Pancreas (tissue), 10 donors: Measurements from ENCODE around the gene HOXD10. TPM values are rescaled to one million over a fixed set of nuclear protein-coding genes. Genes with fewer than 3 reads are reported as not detected.

ENCODE experiments used
- ATAC-seq, 4 donors: fragments of 200-7000 bp; cut with Tn5 transposase; one replicate each; pipeline versions ENCODE4 v1.8.0 to v1.9.1; 2020; ENCODE audit warnings: mild to moderate bottlenecking in 4 of 4, moderate library complexity in 4 of 4
- DNase-seq, 6 donors: peaks; one replicate each; pipeline ENCODE4 v3.0.0-alpha.2; 2020
- FAIRE-seq: peaks from 2 replicates; lab custom pipeline; 2012; peaks lifted over from hg19 to GRCh38; lab: Jason Lieb, UNC
- H3K27ac ChIP-seq, 4 donors: fragments of 200-600 bp; sonication (generic); 1 replicate in 3 of 4; 2 replicates in 1 of 4; pipeline versions ENCODE4 v1.5.0 to v1.8.0; 2020
- H3K27me3 ChIP-seq, 4 donors: fragments of 200-600 bp; one replicate each; pipeline ENCODE4 v1.8.0; 2021
- H3K36me3 ChIP-seq, 3 donors: fragments of 200-600 bp; sonication (generic) in 1 of 3; one replicate each; pipeline versions ENCODE4 v1.5.0 to v1.8.0; 2020 to 2021
- H3K4me1 ChIP-seq, 3 donors: fragments of 200-600 bp; one replicate each; pipeline ENCODE4 v1.8.0; 2021
- H3K4me3 ChIP-seq, 4 donors: fragments of 200-600 bp; sonication (generic) in 2 of 4; one replicate each; pipeline versions ENCODE4 v1.5.0 to v1.8.0; 2020 to 2021
- H3K9me3 ChIP-seq, 4 donors: fragments of 200-600 bp; one replicate each; pipeline ENCODE4 v1.8.0; 2021
- WGBS, 2 donors: extraction: QIAGEN DNeasy Blood & Tissue Kit; methylation state at CpG; one replicate each; pipeline ENCODE4 v1.1.7; 2013; 5-methylcytosine and 5-hydroxymethylcytosine counted together
- intact Hi-C, 3 donors: fragments of 100-400 bp; cut with DNase I; formaldehyde crosslinking; loops; one replicate each; pipeline versions ENCODE4 v1.11.1 to v1.14.2; 2022
- polyA plus RNA-seq, 2 donors: library from polyadenylated mRNA; stranded (reverse); fragments of 200-250 nt; gene quantifications; one replicate each; pipeline ENCODE4 v1.2.3, GENCODE V29; 2013
- total RNA-seq, 6 donors: library from RNA; stranded (reverse); fragmentation: NEBNext Ultra II Directional in 4 of 6; extraction: Animal tissue kit (Norgen Biotek cat#: 25700) in 4 of 6; gene quantifications; one replicate each; pipeline versions ENCODE4 v1.2.1 to v1.2.4, GENCODE V29; 2021 to 2023
- TF ChIP-seq, protein P1 (sequence below), 4 donors: fragments of 200-600 bp; sonication (generic) in 3 of 4; IDR thresholded peaks; one replicate each; pipeline versions ENCODE4 v1.5.0 to v1.8.0; 2021; ENCODE audit warnings: antibody characterized with exemption in 4 of 4
- donor health status: healthy with polysubstance abuse.
- donor health status: DM: no; HTN: no; CAD: no; lungs with moderate emphysema.
- donor health status: DM: no; HTN: no; CAD: no.
- donor health status: control.
- donor health status: control.
- donor health status: Bipolar disorder and iron deficiency.
- donor health status: DM: yes; HTN: yes; CAD: no.
- donor health status: DM: no; HTN: no; CAD: no.
- donor health status: DM: no; HTN: no; CAD: no.
- donor health status: DM: yes; HTN: yes; CAD: no.

Gene HOXD10
- total and polyA plus RNA-seq, 8 donors = not detected

DNA sequence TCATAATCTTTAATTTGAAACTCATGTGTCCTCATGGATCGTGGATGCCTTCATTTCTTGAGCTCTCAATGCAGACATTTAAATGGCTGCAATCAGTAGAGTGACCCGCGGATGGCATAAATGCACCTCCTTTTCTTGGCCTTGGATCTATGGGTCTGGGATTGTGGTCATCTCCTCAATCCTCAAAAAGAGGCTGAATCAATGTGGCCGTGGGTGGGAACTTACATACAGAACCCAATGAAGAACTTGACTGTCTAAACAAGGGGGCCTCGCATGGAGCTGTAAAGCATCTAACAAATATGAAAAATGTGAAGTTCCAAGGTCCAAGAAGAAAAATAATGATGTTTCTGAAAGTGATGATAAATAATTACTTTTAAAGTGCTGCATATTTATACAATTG, 21.2 kb upstream of the HOXD10 start:
- peaks cover 10 to 89% (median 37%) of the 10 kb centered on the region in 4 donors for H3K27me3 ChIP-seq
- 8 to 15% methylated on average over 5 of the region's 5 CpGs for WGBS, 2 donors
- FAIRE-seq (no peak), ATAC-seq (no peak), DNase-seq (no peak)
- H3K27ac ChIP-seq = no peak overlapping the region
- intact Hi-C loops = loop anchor here in 1 of 3 donors (5.0 kb wide), 1 partner anchor 413 kb away; no protein-coding TSS in a partner anchor
- no peak overlapping the region for H3K4me3 ChIP-seq
- no peaks in the 10 kb centered on the region for H3K36me3 ChIP-seq
- peaks cover 0 to 11% (median 4%) of the 10 kb centered on the region in 3 donors for H3K4me1 ChIP-seq
- H3K9me3 ChIP-seq = no peaks in the 10 kb centered on the region
- TF ChIP-seq, protein P1, sequence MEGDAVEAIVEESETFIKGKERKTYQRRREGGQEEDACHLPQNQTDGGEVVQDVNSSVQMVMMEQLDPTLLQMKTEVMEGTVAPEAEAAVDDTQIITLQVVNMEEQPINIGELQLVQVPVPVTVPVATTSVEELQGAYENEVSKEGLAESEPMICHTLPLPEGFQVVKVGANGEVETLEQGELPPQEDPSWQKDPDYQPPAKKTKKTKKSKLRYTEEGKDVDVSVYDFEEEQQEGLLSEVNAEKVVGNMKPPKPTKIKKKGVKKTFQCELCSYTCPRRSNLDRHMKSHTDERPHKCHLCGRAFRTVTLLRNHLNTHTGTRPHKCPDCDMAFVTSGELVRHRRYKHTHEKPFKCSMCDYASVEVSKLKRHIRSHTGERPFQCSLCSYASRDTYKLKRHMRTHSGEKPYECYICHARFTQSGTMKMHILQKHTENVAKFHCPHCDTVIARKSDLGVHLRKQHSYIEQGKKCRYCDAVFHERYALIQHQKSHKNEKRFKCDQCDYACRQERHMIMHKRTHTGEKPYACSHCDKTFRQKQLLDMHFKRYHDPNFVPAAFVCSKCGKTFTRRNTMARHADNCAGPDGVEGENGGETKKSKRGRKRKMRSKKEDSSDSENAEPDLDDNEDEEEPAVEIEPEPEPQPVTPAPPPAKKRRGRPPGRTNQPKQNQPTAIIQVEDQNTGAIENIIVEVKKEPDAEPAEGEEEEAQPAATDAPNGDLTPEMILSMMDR (IDR thresholded peaks at IDR 0.05) = no peak

DNA sequence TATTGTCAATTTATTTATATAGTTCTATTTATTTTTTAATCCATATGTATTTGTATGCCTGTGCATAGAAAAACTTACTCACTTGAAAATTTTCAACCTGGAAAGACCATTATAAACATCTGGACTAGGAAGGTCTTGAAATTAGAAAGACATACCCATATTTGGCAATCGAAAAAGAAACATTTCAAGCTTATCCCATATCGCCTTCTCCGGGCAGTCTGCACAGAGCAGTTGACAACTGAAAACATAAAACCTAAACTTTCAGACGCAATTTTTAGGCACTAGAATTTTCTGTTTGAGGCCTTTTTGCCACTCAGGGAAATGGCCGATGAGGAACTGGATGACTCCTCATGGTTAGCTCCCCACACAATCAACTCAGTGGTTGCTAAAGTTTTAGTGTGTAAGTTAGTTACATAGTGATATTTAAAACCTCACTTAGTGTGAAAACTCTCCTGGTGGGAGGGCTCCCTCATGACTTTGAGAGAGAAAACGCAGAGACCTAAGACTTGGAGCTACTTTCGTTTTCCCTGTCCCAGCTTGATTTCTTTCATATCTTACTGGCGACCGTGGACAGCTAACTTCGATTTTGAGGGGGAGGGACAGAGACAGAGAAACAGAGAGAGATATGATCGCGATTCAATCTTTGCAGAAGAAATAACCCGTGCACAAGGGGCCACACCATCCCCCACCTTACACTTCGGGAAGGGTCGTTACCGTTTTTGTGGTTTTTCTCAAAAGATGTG, 20.2 kb upstream of the HOXD10 start:
- TF ChIP-seq, protein P1 (IDR thresholded peaks at IDR 0.05) = no peak
- WGBS, 2 donors = 9 to 12% methylated on average over 16 of the region's 16 CpGs
- Histone ChIP-seq H3K27me3 (peaks cover 10 to 85% (median 37%) of the 10 kb centered on the region in 4 donors), H3K4me1 (peaks cover 0 to 11% (median 4%) of the 10 kb centered on the region in 3 donors), H3K36me3 (no peaks in the 10 kb centered on the region), H3K4me3 (peak overlapping the region in 2 of 4 donors; percentile 6 to 49), H3K9me3 (no peaks in the 10 kb centered on the region), H3K27ac (no peak overlapping the region)
- DNase-seq = no peak
- ATAC-seq = peak in 2 of 4 donors; percentile 29 to 30
- no peak for FAIRE-seq
- intact Hi-C loops = loop anchor here in 1 of 3 donors (5.0 kb wide), 1 partner anchor 414 kb away; no protein-coding TSS in a partner anchor

- intact Hi-C loops = loop anchor here in 1 of 3 donors (5.0 kb wide), 1 partner anchor 415 kb away; no protein-coding TSS in a partner anchor
- DNase-seq = peak; percentile 37 to 90 (median 65)
Observed at GRCh38 chr2:176096986-176097819, 19.4 kb upstream of the HOXD10 start.

DNA sequence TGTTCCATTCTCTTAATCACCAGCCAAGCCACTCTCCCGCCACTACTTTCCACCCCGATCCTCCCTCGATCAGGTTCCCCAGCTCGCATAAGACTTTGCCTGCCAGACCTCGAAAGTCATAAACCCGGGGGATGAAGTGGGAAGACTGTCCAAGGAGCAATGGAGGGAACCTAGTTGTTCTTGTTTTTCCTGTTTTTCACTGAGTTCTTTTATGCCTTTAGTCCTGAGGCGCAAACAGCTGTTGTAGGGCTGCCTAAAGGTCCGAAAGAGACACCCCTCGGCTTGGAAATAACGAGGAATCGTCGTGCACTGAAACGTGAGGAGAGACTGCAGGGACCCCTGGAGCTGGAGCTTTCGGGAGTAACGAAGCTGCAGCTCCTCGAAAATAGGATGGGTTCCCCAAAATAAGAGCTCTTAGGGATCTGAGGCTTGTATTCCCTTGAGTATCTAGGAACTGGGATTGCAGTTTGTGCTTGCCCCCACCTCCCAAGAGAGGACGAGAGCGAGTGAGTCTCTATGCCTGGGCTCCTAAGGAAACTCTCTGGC, 18.7 kb upstream of the HOXD10 start:
- no peaks in the 10 kb centered on the region for H3K36me3 ChIP-seq
- WGBS, 2 donors = 2 to 6% methylated on average over 18 of the region's 18 CpGs
- H3K27me3 ChIP-seq = peaks cover 8 to 87% (median 44%) of the 10 kb centered on the region in 4 donors
- no peaks in the 10 kb centered on the region for H3K9me3 ChIP-seq
- intact Hi-C loops = loop anchor here in 1 of 3 donors (5.0 kb wide), 1 partner anchor 416 kb away; no protein-coding TSS in a partner anchor
- H3K27ac ChIP-seq = no peak overlapping the region
- DNase-seq (no peak), FAIRE-seq (no peak), ATAC-seq (no peak)
- H3K4me3 ChIP-seq = peak overlapping the region in 2 of 4 donors; percentile 34 to 49
- peaks cover 0 to 11% (median 4%) of the 10 kb centered on the region in 3 donors for H3K4me1 ChIP-seq
- TF ChIP-seq, protein P1 (IDR thresholded peaks at IDR 0.05) = peak in 1 of 4 donors; percentile 2

More at GRCh38 chr2:176096986-176097819, 19.4 kb upstream of the HOXD10 start:
- no peaks in the 10 kb centered on the region for H3K9me3 ChIP-seq
- peaks cover 0 to 11% (median 4%) of the 10 kb centered on the region in 3 donors for H3K4me1 ChIP-seq
- TF ChIP-seq, protein P1 (IDR thresholded peaks at IDR 0.05) = peak; percentile 78 to 82 (median 80)
- peaks cover 6 to 84% (median 40%) of the 10 kb centered on the region in 4 donors for H3K27me3 ChIP-seq
- 3% methylated on average over 43 to 45 of the region's 45 CpGs for WGBS, 2 donors
- peak overlapping the region in 3 of 4 donors; percentile 11 to 49 (median 34) for H3K4me3 ChIP-seq
- FAIRE-seq (no peak), ATAC-seq (peak; percentile 95 to 98 (median 97))
- no peak overlapping the region for H3K27ac ChIP-seq
- no peaks in the 10 kb centered on the region for H3K36me3 ChIP-seq
